Keratinocyte (primary cell): ENCODE data around the gene PGK2. TPM values are rescaled to one million over a fixed set of nuclear protein-coding genes. Genes with fewer than 3 reads are reported as not detected.

Experiments used
- DNase-seq: peaks from one replicate; pipeline ENCODE4 v3.0.0-alpha.2; 2011; ENCODE audit warnings: low read depth, missing footprints, low spot score
- FAIRE-seq: peaks from 2 replicates; lab custom pipeline; 2011; peaks lifted over from hg19 to GRCh38; lab: Jason Lieb, UNC
- H2AFZ ChIP-seq: 2 replicates; pipeline ENCODE4 v1.6.0; 2012; ENCODE audit warnings: low read length, control low read depth, inconsistent platforms; ENCODE audit not compliant: control insufficient read depth
- H3K27ac ChIP-seq: 2 replicates; pipeline ENCODE4 v1.5.1; 2011; ENCODE audit warnings: low read length; ENCODE audit not compliant: control insufficient read depth, insufficient read depth
- H3K27me3 ChIP-seq: 3 replicates; pipeline ENCODE4 v1.6.0; 2011; ENCODE audit warnings: low read length; ENCODE audit not compliant: control insufficient read depth, insufficient read depth; ENCODE audit errors: extremely low read depth
- H3K36me3 ChIP-seq, 2 experiments: 2 replicates in 1 of 2; 3 replicates in 1 of 2; pipeline ENCODE4 v1.5.1; 2011; ENCODE audit warnings: low read length in 2 of 2, mild to moderate bottlenecking in 1 of 2; ENCODE audit not compliant: control insufficient read depth in 2 of 2, insufficient read depth in 2 of 2; ENCODE audit errors: extremely low read depth in 1 of 2
- H3K4me1 ChIP-seq: 3 replicates; pipeline ENCODE4 v1.5.1; 2011; ENCODE audit warnings: low read length; ENCODE audit not compliant: control insufficient read depth, insufficient read depth; ENCODE audit errors: extremely low read depth
- H3K4me2 ChIP-seq: 3 replicates; pipeline ENCODE4 v1.6.0; 2011; ENCODE audit warnings: low read depth, low read length; ENCODE audit not compliant: control insufficient read depth, insufficient read depth; ENCODE audit errors: extremely low read depth
- H3K4me3 ChIP-seq, 3 experiments: fragments of 200-600 bp in 1 of 3; sonication (generic) in 1 of 3; 2 replicates in 2 of 3; 3 replicates in 1 of 3; pipeline ENCODE4 v1.5.1; 2011 to 2016; ENCODE audit warnings: low read length in 3 of 3, mild to moderate bottlenecking in 3 of 3, control low read depth in 2 of 3, inconsistent platforms in 1 of 3, low read depth in 1 of 3, mixed read lengths in 1 of 3, mixed run types in 1 of 3, moderate library complexity in 1 of 3; ENCODE audit not compliant: control insufficient read depth in 2 of 3, insufficient read depth in 2 of 3; ENCODE audit errors: extremely low read depth in 1 of 3
- H3K79me2 ChIP-seq: 2 replicates; pipeline ENCODE4 v1.6.0; 2012; ENCODE audit warnings: low read length; ENCODE audit not compliant: control insufficient read depth, insufficient read depth
- H3K9ac ChIP-seq: 3 replicates; pipeline ENCODE4 v1.6.0; 2011; ENCODE audit warnings: low read length; ENCODE audit not compliant: control insufficient read depth, insufficient read depth; ENCODE audit errors: extremely low read depth
- H3K9me1 ChIP-seq: 3 replicates; pipeline ENCODE4 v1.6.0; 2011; ENCODE audit warnings: low read length; ENCODE audit not compliant: control insufficient read depth, insufficient read depth; ENCODE audit errors: extremely low read depth
- H3K9me3 ChIP-seq: 2 replicates; pipeline ENCODE4 v1.5.1; 2012; ENCODE audit warnings: low read depth, low read length; ENCODE audit not compliant: control insufficient read depth
- H4K20me1 ChIP-seq: 3 replicates; pipeline ENCODE4 v1.6.0; 2011; ENCODE audit warnings: low read length; ENCODE audit not compliant: control insufficient read depth, insufficient read depth; ENCODE audit errors: extremely low read depth
- CTCF ChIP-seq, 3 experiments: IDR thresholded peaks in 1 of 3; conservative IDR thresholded peaks in 1 of 3; optimal IDR thresholded peaks in 1 of 3; 2 replicates in 2 of 3; 3 replicates in 1 of 3; pipeline versions ENCODE3 to v1.5.1; 2011; ENCODE audit warnings: low read length in 3 of 3, mild to moderate bottlenecking in 3 of 3, moderate library complexity in 2 of 3, control low read depth in 1 of 3, inconsistent platforms in 1 of 3; ENCODE audit not compliant: insufficient read depth in 2 of 3; ENCODE audit errors: extremely low read depth in 1 of 3
- EZH2 ChIP-seq: IDR thresholded peaks from one replicate; pipeline ENCODE4 v1.6.1; 2012; ENCODE audit warnings: inconsistent platforms, mild to moderate bottlenecking, low read length, moderate library complexity
- dilution Hi-C: fragments of 300-500 bp; cut with MboI; formaldehyde crosslinking; loops from one replicate; pipeline ENCODE4 v1.7.0; 2020; ENCODE audit warnings: low sequenced_read_pairs; ENCODE audit not compliant: extremely low pct_ligation_motif_present
- polyA plus RNA-seq, 5 experiments: library from polyadenylated mRNA; depleted of rRNA in 3 of 5; stranded (reverse) in 3 of 5; stranded (forward) in 1 of 5; unstranded in 1 of 5; fragments of >200 nt; gene quantifications; 1 replicate in 1 of 5; 2 replicates in 3 of 5; 3 replicates in 1 of 5; pipeline versions ENCODE4 v1.2.1 to v1.2.3, GENCODE V29; 2011 to 2012; ENCODE audit warnings: missing spikeins in 2 of 5, low read depth in 1 of 5, low replicate concordance in 1 of 5

The PGK2 gene
- polyA plus RNA-seq, 1 donor (not counting 4 experiments of a cell fraction or from before 2014, with no cell fraction given): not detected

GRCh38 chr6:49764571-49765236, 22.4 kb downstream of the PGK2 start:
- Histone ChIP-seq H3K4me3 (no peak overlapping the region), H3K27me3 (no peaks in the 10 kb centered on the region), H3K79me2 (no peaks in the 10 kb centered on the region), H2AFZ (no peak overlapping the region), H3K36me3 (no peaks in the 10 kb centered on the region), H3K4me1 (no peaks in the 10 kb centered on the region), H3K27ac (no peak overlapping the region), H3K9ac (no peak overlapping the region), H4K20me1 (no peaks in the 10 kb centered on the region), H3K9me1 (no peaks in the 10 kb centered on the region), H3K4me2 (no peak overlapping the region), H3K9me3 (no peaks in the 10 kb centered on the region)
- TF ChIP-seq EZH2: no peak
- no peak for TF ChIP-seq CTCF (optimal IDR thresholded peaks at IDR 0.05 in 1 of 3, IDR thresholded peaks at IDR 0.05 in 1 of 3, conservative IDR thresholded peaks at IDR 0.05 in 1 of 3; ENCODE audit: extremely low read depth in 1 of 3, insufficient read depth in 2 of 3, low read length in 3 of 3)
- FAIRE-seq (no peak), DNase-seq (no peak)
- dilution Hi-C loops: no loop called here

DNA sequence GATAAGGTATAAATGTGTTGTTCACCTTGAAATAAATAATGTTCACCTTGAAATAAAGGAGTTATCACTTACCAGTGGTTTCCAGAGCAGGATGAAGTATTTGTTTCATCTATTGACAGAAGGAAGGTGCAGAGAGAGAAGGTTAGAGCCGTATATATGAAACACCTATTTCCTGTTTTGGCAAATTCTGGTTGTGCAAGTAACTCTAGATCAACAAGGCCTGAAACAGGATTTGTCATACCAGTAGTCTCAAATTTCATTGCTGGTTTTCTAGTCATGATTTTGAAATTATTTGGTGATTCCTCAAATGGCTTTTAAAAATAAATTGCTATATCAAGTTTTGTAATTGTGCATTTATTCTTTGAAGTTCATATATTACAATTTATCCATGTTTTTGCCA, 42.8 kb downstream of the PGK2 start, which contains the start of gene CRISP3:
Gene CRISP3, minus strand, starts transcription at position 130 of the 400 bp plus-strand sequence. Its CDS starts 21 bp downstream, at position 109.
- FAIRE-seq: no peak
- dilution Hi-C loops: no loop called here

More for the DNA sequence above, 42.8 kb downstream of the PGK2 start, which contains the start of gene CRISP3:
- H3K27ac ChIP-seq: no peak within 1 kb of the TSS
- DNase-seq: no peak
- H3K4me3 ChIP-seq: no peak within 1 kb of the TSS
- H3K9ac ChIP-seq: no peak within 1 kb of the TSS
- H3K36me3 ChIP-seq: no peaks in the 10 kb centered on the region
- H2AFZ ChIP-seq: no peak within 1 kb of the TSS
- TF ChIP-seq CTCF (optimal IDR thresholded peaks at IDR 0.05 in 1 of 3, IDR thresholded peaks at IDR 0.05 in 1 of 3, conservative IDR thresholded peaks at IDR 0.05 in 1 of 3; ENCODE audit: extremely low read depth in 1 of 3, insufficient read depth in 2 of 3, low read length in 3 of 3) (no peak), EZH2 (no peak)
- no peaks in the 10 kb centered on the region for H3K27me3 ChIP-seq
- H4K20me1 ChIP-seq: no peaks in the 10 kb centered on the region
- H3K9me1 ChIP-seq: no peaks in the 10 kb centered on the region
- H3K79me2 ChIP-seq: no peaks in the 10 kb centered on the region
- H3K4me1 ChIP-seq: no peaks in the 10 kb centered on the region
- no peak within 1 kb of the TSS for H3K4me2 ChIP-seq
- no peaks in the 10 kb centered on the region for H3K9me3 ChIP-seq
